GM21447 (cell line): Measurements from ENCODE around the gene SLC66A2.

ENCODE experiments used
- ATAC-seq: cut with Tn5 transposase; IDR thresholded peaks from one replicate; pipeline ENCODE4 v1.9.1; 2021; ENCODE audit not compliant: unreplicated experiment

Gene SLC66A2

DNA sequence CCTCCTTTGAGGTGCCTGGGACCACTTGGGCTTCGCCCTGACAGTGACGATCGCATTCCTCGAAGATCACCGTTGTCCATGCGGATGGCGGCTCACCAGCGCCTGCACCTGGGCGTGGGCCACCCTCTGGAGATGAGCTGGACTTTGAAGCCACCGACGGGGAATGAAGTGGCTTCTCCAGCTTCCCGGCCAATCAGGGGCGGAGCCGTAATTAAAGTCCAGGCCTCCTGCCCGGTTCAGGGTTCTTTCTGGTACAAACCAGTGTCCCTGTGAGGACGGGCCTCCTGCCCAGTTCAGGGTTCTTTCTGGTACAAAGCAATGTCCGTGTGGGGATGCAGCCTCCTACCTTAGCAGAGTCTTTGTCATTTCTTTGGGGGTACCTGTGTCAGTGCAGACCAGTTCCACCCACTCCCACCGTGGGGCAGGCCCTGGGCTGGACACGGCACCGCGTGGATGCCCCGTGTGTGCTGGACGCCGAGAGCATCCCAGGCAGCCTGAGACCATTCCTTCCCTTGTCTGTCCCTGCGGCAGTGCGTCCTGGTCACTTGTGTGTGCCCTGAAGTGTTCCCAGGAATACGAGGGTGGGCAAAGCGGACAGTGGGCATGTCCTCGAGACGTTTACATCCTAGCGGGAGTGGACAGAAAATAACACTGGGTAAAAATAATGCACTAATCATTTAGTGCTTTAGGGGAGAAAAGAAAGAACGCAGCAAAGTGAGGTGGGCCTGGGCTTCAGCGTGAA, 98.7 kb downstream of the SLC66A2 start:
- ATAC-seq = no peak
